C4-2B (cell line): ENCODE results near the gene C11orf21.

Experiments
- ZFX ChIP-seq: fragments of 450-650 bp; IDR thresholded peaks from 2 replicates; pipeline ENCODE4 v1.6.1; 2017
- TF ChIP-seq, protein P1 (sequence below): fragments of 450-650 bp; conservative IDR thresholded peaks from 2 replicates; pipeline ENCODE4 v1.5.1; 2017; ENCODE audit warnings: mild to moderate bottlenecking

DNA sequence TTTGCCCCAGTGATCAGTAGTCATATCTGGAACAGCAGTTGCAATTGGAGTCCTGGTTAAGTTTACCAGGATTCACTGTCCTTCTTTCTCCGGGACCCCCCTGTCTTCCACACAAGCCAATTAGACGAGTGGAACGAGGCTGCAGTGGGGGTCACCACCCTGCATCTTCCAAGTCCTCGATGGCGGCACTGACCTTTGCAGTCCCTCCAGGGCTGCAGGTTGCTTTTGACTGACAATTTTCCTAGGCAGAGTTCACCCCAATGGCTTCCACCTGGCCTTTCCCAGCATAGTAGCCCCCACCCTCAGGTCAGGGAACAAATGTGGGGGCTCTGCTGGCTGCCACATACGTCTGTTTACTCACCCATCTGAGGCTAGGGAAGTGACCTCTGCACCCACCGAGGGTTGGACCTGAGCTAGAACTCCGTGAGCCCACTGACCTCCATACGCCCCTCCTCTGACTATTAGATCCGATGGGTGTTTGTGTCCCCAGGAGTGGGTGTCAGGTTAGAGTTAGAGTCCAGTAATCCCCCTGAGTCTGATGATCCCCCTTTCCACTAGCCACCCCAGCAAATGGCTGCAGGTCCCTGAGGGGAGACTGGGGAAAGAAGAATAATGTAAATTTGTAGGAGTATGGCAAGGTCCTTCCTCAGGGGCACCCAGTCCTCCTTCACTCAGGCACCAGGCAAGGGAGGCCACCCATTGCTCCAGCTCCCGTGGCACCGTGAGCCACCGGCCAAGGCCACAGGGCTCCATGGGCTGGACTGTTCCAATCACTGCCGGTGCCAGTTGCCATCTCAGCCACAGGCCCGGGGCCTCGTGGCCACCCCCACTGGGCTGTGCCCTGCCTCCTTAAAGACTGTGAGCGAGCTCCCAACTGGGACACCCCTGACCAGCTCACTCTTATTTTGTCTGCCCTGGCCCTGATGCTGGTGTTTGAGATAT is 5.5 kb downstream of the C11orf21 start:
- TF ChIP-seq, protein P1, sequence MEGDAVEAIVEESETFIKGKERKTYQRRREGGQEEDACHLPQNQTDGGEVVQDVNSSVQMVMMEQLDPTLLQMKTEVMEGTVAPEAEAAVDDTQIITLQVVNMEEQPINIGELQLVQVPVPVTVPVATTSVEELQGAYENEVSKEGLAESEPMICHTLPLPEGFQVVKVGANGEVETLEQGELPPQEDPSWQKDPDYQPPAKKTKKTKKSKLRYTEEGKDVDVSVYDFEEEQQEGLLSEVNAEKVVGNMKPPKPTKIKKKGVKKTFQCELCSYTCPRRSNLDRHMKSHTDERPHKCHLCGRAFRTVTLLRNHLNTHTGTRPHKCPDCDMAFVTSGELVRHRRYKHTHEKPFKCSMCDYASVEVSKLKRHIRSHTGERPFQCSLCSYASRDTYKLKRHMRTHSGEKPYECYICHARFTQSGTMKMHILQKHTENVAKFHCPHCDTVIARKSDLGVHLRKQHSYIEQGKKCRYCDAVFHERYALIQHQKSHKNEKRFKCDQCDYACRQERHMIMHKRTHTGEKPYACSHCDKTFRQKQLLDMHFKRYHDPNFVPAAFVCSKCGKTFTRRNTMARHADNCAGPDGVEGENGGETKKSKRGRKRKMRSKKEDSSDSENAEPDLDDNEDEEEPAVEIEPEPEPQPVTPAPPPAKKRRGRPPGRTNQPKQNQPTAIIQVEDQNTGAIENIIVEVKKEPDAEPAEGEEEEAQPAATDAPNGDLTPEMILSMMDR = no peak
- no peak for TF ChIP-seq ZFX
